HG02884 (cell line): ENCODE measurements around the gene SH3D19.

Source experiments
- ATAC-seq: cut with Tn5 transposase; IDR thresholded peaks from one replicate; pipeline ENCODE4 v1.9.1; 2021; ENCODE audit warnings: mild to moderate bottlenecking, moderate library complexity; ENCODE audit not compliant: unreplicated experiment

SH3D19 gene

GRCh38 chr4:151325111-151325948, at the start of gene SH3D19:
SH3D19 (minus strand) TSS chr4:151325605; CDS start chr4:151325352, 253 bp downstream.
- no peak for ATAC-seq

- ATAC-seq = peak; percentile 98
These were observed 37.2 kb upstream of the SH3D19 start for GRCh38 chr4:151362404-151363164.

GRCh38 chr4:151361966-151362365, 36.6 kb upstream of the SH3D19 start:
- no peak for ATAC-seq

GRCh38 chr4:151361126-151361525, 35.7 kb upstream of the SH3D19 start:
- no peak for ATAC-seq

GRCh38 chr4:151359576-151359975, 34.2 kb upstream of the SH3D19 start:
- ATAC-seq = no peak

GRCh38 chr4:151358266-151358665, 32.9 kb upstream of the SH3D19 start:
- ATAC-seq = no peak

- ATAC-seq = no peak
These were observed 31.1 kb upstream of the SH3D19 start for GRCh38 chr4:151356510-151356909.

GRCh38 chr4:151355155-151355554, 29.8 kb upstream of the SH3D19 start:
- no peak for ATAC-seq

GRCh38 chr4:151347490-151348235, 22.3 kb upstream of the SH3D19 start:
- no peak for ATAC-seq

GRCh38 chr4:151344948-151345347, 19.5 kb upstream of the SH3D19 start:
- ATAC-seq = no peak

- ATAC-seq = no peak
These were observed 15.5 kb upstream of the SH3D19 start for GRCh38 chr4:151340751-151341385.

- ATAC-seq = no peak
These were observed 14.1 kb upstream of the SH3D19 start for GRCh38 chr4:151339467-151339866.

GRCh38 chr4:151331276-151332042, 6.1 kb upstream of the SH3D19 start:
- no peak for ATAC-seq

- no peak for ATAC-seq
These were observed 4.0 kb upstream of the SH3D19 start for GRCh38 chr4:151329217-151330007.

- no peak for ATAC-seq
These were observed 493 bp upstream of the SH3D19 start for GRCh38 chr4:151325949-151326246.

GRCh38 chr4:151324752-151325110, 674 bp downstream of the SH3D19 start:
- ATAC-seq = no peak

GRCh38 chr4:151324124-151324751, 1.2 kb downstream of the SH3D19 start:
- ATAC-seq = no peak

GRCh38 chr4:151323667-151324066, 1.7 kb downstream of the SH3D19 start:
- ATAC-seq = no peak

GRCh38 chr4:151322570-151322969, 2.8 kb downstream of the SH3D19 start:
- ATAC-seq = no peak
